Measurements from ENCODE around the gene HYDIN.
A peak's percentile ranks its signal among the peaks of the same experiment; 100 is the strongest.

The HYDIN gene

GRCh38 chr16:70784692-70785555 lies 445.6 kb downstream of the HYDIN start:
- DNase-seq = no peak

GRCh38 chr16:70782237-70782636 lies 448.3 kb downstream of the HYDIN start:
- no peak for DNase-seq

- no peak for DNase-seq
Measured at GRCh38 chr16:70781800-70782199, 448.7 kb downstream of the HYDIN start.

- DNase-seq = no peak
Measured at GRCh38 chr16:70780546-70780945, 450.0 kb downstream of the HYDIN start.

- no peak for DNase-seq
Measured at GRCh38 chr16:70779361-70779760, 451.2 kb downstream of the HYDIN start.

- DNase-seq = peak in 1 of 2 experiments; percentile 19
Measured at GRCh38 chr16:70778901-70779309, 451.6 kb downstream of the HYDIN start.

GRCh38 chr16:70777973-70778406 lies 452.5 kb downstream of the HYDIN start:
- DNase-seq = no peak

- no peak for DNase-seq
Measured at GRCh38 chr16:70777496-70777895, 453.0 kb downstream of the HYDIN start.

- no peak for DNase-seq
Measured at GRCh38 chr16:70775399-70775798, 455.1 kb downstream of the HYDIN start.

GRCh38 chr16:70774261-70774660 lies 456.3 kb downstream of the HYDIN start:
- DNase-seq = no peak

- DNase-seq = no peak
Measured at GRCh38 chr16:70772493-70772892, 458.0 kb downstream of the HYDIN start.

- DNase-seq = peak in 1 of 2 experiments; percentile 35
Measured at GRCh38 chr16:70770626-70771552, 459.6 kb downstream of the HYDIN start.

- DNase-seq = no peak
Measured at GRCh38 chr16:70770291-70770625, 460.3 kb downstream of the HYDIN start.

- no peak for DNase-seq
Measured at GRCh38 chr16:70769761-70770160, 460.8 kb downstream of the HYDIN start.

GRCh38 chr16:70769131-70769530 lies 461.4 kb downstream of the HYDIN start:
- DNase-seq = no peak

GRCh38 chr16:70768203-70768580 lies 462.3 kb downstream of the HYDIN start:
- no peak for DNase-seq

- no peak for DNase-seq
Measured at GRCh38 chr16:70767377-70768202, 462.9 kb downstream of the HYDIN start.

- no peak for DNase-seq
Measured at GRCh38 chr16:70766658-70767057, 463.9 kb downstream of the HYDIN start.

GRCh38 chr16:70766176-70766575 lies 464.3 kb downstream of the HYDIN start:
- no peak for DNase-seq

GRCh38 chr16:70765491-70765890 lies 465.0 kb downstream of the HYDIN start:
- no peak for DNase-seq

- no peak for DNase-seq
Measured at GRCh38 chr16:70764632-70765031, 465.9 kb downstream of the HYDIN start.

- DNase-seq = no peak
Measured at GRCh38 chr16:70760221-70760620, 470.3 kb downstream of the HYDIN start.

GRCh38 chr16:70759666-70760065 lies 470.9 kb downstream of the HYDIN start:
- DNase-seq = no peak

All from NCI-H2081 (cell line).